CD4-positive, alpha-beta T cell treated with Interferon gamma for 1 hour (primary cell): ENCODE results near the gene PPP4R2.
"Not testable (repeated sequence)": the region's sequence is repeated elsewhere in the genome, so short reads cannot be mapped to it uniquely, and the experiment has no call there.

Experiments
- DNase-seq: peaks from one replicate; pipeline ENCODE4 v3.0.0-alpha.2; 2020

The PPP4R2 gene

DNA sequence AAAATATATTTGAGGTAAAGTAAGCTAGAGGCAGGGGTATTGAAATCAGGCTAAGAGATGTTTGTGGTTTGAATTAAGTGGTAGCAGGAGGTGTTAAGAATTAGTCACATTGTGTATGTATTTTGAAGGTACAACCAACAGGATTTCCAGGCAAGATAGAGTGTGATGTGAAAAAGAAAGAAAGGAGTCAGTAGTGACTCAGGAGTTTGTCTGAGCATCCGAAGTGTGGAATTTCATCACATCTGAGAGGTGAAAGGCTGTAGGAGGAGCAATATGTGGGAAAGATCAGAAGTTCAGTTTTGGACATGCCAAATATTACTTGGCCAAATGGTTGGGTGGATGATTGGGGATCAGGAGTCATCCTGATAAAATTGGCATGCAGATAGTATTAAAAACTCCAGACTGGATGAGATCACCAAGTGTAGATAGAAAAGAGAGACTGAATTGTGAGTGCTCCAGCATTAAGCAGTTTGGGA, 32.7 kb downstream of the PPP4R2 start:
- no peak for DNase-seq

DNA sequence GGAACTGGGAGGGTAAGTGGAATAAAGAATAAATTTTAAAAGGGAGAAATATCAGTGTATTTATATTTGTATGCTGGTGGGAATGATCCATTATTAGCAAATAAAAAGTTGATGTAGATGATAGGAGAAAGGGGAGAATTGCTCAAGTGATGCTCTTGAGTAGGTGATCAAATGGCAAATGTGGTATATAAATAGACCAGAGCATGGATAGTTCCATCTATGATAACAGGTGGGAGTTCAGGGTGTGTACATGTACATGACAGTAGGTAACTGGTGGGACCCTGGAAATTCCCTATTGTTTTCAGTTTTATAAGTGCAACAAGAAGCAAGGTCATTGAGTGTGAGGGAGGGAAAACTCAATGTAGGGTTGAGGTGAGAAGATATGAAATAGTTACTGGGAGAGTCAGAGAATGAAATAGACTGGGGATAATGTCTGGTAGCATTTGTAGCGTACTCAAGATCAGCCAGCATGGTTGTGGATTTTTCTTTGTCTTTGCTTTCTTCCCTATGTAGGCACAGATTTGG, 33.5 kb downstream of the PPP4R2 start:
- DNase-seq, result no peak

DNA sequence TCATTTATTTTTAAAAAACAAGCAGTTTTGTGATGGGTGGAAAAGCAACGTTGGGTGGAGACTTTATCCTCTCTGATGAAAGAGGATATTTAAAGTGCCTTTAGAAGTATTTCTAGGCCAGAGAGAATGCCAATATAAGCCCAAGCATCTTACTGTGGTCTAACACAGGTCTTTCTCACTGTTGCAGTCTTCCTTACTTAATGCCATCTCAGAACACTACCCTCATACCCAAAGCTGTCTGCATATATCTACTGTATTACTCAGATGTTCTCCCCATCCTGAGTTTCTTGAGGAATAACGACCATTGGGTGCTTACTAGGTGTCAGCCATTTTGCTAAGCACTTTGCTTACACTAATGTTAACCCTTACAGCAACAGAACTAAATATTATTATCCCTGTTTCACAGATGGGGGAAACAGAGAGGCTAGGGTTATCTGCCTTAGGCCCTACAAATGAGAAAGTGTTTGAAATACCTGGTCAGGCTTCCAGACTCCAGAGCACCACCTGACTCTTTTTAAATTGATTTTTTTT, 35.0 kb downstream of the PPP4R2 start:
- DNase-seq, result no peak

DNA sequence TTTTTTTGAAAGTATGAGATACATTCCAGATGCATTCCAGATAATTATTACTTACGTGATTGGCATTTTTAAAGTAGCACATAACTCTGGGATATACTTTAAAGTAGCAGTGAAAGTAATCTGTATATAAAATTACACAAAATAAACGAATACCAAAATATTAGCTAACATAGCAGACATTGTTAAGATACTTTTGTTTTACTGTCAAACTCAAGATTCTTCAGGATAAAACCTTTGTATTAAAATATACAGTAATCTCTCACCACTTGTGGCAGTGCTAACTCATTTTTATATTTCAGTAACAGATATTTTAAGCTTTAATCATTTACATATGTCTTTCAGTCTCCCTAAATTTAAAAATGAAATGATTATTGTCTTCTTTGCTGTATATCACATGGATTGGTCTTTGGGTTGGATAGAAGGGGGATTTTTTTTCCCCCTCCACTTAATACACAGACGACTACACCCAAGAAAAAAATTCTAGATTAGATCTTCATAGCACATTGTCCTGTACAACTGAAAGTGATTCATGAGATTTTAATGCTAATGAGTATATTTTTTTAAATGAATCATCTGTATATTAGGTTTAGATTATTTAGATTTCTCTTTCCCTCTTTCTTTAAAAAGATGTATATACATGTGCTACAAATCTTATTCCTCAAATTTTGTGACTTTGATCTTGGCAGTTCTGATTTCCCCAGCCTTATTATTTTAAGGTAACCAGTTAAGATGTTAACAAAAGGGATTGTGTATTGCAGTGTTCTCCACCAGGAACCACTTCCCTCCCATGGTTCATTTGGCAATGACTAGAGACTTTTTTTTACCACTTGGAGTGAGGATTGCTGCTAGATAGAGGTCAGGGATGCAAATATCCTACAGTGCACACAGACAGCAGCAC, 40.3 kb downstream of the PPP4R2 start:
- DNase-seq, result no peak

DNA sequence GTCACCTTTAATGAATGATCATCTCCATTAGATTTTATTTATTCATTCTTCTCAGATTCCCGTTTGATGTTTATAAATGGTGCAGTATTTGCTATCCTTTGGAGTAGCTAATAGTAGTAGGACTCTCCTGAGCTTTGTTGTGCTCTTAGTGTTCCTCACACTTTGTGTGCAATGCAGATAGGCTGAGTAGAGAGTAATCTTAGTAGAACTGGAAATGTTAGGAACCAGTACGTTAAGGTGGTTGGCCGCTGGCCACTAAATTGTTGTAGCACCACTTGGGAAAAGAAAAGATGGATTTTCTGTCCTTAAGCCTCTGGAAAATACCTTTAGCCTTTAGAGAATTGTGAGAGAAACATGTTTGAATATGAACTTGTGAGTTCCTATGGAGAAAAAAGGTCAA, 44.9 kb downstream of the PPP4R2 start:
- DNase-seq, result no peak

DNA sequence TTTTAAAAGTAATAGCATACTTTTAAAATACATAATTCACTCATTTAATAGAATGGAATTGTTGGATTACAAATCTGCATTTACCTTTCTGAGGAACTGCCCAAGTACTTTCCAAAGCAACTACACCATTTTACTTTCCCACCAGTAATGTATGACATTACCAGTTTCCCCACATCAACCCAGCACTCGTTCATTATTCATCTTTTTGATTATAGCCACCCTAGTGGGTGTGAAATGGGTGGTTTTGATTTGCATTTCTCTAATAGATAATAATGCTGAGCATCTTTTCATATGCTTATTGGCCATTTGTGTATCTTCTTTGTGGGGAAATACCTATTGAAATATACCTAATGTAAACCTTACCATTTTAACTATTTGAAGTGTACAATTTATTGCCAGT, 46.8 kb downstream of the PPP4R2 start:
- no peak for DNase-seq

DNA sequence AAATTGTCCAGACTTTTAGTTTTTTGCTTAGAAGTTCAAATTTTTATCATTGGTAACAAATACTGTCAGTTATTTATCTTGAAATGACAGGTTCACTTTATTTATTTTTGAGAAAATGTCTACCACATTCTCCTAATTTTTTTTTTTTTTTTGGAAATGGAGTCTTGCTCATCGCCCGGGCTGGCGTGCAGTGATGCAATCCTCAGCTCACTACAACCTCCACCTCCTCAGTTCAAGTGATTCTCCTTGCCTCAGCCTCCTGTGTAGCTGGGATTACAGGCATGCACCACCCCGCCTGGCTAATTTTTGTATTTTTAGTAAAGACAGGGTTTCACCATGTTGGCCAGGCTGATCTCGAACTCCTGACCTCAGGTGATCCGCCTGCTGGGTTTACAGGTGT, 48.8 kb downstream of the PPP4R2 start:
- no peak for DNase-seq

DNA sequence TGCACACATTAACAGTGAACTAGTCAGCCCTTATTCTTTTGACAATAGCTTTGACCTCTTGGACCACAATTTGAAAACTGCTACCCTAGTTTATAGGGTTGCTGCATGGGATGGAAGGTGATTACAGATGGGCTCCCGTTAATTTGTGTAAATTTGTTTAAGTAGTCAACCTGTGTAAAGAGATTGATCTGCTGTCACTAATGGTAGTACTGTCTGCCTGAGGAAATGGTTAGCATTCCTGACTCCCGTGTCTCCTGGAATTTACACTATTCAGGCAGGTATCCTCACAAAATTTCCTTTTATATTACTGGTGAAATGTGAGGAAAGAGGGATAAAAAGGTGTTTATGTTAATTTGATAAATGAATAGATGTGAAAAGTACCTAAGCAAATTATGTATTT, 49.6 kb downstream of the PPP4R2 start:
- DNase-seq, result no peak

DNA sequence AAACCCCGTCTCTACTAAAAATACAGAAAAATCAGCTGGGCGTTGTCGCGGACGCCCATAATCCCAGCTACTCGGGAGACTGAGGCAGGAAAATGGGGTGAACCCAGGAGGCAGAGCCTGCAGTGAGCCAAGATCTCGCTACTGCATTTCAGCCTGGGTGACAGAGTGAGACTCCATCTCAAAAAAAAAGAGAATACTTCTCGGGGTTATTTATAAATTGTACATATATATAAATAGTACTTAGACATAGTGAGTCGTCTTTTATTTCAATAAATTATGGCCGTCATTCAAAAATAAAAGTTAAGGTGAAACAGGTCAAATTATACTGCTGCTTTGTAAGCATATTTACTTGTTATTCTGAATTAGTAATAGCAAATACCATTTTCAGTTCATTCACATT, 52.7 kb downstream of the PPP4R2 start:
- DNase-seq, result no peak

DNA sequence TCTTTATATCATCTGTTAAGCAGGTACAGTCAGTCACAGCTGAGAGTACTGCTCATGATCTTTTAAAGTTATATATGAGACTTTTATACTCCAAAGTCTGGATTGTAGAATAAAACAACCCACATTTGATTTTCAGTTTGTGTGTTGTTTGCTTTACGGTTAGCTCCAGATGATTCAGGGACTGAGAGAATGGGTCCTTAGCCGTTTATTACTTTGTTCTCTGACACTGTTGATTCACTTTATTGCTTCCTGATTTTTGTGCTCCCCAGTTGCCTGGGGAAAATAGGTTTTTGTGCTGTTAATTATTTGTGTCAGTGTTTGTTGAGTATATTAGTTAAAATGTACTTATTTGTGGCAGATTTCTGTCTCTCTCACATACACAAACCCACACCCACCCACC, 56.2 kb downstream of the PPP4R2 start:
- DNase-seq, result no peak

DNA sequence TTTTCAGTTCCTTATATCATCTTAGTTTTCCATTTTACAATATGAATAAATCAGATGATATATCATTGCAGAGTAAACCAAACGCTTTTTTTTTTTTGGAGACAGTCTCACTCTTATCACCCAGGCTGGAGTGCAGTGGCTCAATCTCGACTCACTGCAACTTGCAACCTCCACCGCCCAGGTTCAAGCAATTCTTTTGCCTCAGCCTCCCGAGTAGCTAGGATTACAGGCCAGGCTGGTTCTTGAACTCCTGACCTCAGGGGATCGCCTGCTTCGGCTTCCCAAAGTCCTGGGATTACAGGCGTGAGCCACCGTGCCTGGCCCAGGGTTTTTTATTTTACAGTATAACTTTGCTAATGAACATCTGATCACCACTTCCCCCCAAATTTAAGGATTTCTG, 59.0 kb downstream of the PPP4R2 start:
- DNase-seq, result no peak

DNA sequence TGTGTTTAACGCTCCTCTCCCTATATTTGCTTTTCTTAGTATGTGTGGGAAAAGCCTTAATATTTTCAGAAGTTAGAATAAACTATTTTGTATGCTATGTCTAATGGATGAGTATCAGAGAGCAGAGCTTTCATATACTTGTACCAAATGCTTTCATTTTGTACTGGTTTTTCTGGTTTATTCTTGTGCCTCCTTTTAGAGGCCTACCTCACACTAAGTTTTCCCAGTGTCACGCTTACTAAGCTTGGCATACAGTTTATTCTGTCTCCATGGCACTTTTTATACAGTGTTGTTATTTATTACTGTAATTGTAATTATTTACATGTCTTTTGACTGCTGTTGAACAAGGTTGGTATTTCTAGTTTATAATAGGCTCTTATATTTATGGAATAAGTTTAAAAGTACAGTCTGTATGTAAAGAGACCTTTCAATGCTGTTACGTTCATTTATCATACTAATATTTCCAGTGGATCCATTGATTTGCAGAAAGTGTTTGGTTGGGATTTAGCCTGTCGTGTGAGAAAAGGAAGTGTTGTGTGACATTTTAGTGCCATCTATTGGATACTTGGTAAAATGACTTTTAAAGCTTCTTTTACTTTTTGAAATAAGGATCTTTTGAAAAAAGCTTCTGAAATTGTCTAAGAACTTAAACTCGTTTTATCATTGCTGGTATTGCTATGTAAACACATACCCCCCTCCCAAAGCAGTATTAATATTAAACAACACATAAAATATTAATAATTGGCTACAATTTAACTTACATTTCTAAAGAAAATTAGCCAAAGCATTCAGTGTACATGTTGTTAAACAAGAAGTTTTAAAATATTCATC, 59.6 kb downstream of the PPP4R2 start:
- DNase-seq, result no peak

DNA sequence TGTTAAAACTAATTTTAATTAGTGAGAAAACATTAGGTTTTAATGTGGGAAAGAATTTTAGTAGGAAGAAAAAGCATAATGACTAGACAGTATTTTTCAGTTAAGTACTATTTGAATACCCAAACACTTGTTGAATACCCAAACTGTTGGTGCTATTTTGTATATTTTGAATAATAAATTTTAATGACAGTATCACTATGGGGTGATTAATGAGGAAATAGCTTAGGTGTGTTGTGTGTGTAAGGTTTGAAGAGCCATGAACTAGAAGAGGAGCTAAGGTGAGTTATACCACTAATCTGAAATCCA, 60.2 kb downstream of the PPP4R2 start:
- DNase-seq, result no peak

DNA sequence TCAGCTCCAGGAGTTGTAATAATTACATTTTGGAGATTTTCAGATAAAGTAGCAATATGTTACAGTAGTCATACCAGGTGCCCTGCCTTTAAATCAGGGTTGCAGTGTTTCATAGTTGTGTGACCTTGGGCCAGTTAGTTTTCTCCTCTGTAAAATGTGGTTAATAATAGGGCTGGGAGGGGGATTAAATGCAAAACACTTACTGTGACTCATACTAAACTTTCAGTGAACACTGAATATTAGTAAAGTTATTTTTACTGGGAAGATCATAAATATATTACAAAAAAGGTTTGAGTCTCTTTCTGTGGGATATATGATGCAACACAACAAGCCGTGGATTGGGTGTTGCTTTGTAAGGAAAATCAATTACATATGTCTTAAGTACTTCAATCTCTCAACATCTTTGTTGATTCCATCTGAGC, 63.7 kb downstream of the PPP4R2 start:
- no peak for DNase-seq

DNA sequence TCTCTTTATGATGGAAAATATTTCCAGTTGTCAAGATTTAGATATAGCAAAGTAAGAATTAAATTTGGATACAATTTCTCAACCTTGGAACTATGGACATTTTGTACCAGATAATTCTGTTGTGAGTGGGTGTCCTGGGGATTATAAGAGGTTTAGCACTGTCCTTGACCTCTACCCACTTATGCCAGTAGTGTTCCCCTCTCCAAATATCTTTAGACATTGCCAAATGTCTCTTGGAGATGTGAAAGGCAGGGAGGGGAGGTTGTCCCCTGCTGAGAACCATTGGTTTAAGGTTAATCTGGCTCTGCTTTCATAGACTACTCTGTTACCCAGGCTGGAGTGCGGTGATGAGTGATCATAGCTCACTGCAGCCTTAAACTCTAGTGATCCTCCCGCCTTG, 64.8 kb downstream of the PPP4R2 start, which contains the start of gene EBLN2:
EBLN2 (plus strand) TSS at position 244 of the 400 bp plus-strand sequence. CDS start 423 bp downstream, outside the sequence.
- DNase-seq, result no peak

DNA sequence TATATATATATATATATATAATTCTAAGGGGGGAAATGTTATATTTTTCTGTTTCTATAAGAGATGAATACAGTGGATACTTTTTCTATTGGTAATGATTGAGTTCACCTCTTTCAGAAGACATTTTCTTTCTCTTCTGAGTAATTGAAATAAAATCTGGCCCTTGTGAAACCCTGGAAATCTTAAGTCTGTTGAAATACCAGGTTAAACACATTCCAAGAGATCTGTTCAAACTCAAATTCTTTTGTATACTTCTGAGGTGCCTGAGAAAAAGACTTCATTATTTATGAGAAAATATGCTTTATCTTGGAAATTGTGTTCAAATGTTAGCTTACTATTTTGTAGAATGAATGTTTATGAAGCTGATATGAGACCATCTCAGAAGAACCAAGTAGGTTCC, 69.6 kb downstream of the PPP4R2 start:
- not testable (repeated sequence) for DNase-seq

DNA sequence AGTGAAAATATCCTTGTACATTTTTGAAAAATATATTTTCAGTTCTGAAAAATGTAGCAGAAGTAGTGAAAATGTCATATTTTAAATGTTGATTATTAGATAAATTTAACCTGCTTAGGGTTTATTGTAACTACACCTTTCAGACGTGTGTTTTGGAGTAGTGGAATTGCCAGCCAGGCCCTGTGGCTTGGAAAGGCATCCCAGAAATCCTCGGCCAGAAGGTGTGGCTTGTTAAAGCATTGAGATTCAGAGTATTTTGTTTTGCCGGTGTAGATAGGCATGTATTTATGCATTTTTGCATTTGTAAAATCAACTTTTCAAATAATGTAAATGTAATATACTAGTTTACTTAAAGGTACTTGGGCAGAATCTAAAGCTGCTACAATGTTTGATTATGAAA, 71.8 kb downstream of the PPP4R2 start:
- no peak for DNase-seq

DNA sequence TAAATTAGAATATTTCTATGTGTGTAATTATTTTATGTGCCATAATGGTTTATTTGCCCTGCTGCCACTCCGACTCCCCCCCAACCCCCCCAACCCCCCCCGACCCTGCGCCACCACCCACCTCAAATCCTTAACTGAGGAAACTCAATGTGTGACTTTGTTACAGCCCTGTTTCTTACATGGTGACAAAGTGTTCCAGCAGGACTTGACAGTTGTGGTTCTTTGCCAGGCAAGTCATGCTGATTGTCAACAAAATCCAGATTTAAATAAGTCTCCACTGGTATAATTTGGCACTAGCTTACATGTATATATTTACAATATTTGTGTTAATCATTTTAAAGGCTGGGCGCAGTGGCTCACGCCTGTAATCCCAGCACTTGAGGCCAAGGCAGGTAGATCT, 72.6 kb downstream of the PPP4R2 start:
- DNase-seq, result no peak

DNA sequence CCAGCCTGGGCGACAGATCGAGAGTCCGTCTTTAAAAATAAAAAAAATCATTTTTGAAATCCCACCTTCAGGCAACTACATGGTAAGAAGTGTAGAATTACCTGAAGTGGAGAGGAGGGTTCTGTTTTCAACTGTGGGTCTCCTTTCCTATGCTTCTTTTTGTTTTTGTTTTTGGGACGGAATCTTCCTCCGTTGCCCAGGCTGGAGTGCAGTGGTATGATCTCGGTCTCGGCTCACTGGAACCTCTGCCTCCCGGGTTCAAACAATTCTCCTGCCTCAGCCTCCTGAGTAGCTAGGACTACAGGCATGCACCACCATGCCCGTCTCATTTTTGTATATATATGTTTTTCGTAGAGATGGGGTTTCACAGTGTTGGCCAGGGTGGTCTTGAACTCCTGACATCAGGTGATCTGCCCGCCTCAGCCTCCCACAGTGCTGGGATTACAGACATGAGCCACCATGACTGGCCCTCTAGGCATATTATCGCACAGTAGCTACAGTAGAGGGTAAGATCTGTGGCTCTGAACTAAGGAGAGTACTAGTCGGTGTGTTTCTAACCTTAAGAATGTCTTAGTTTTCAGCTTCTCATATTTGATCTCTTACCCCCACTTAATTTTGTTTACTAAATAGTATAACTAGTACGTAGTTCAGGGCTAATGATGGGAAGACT, 73.3 kb downstream of the PPP4R2 start:
- DNase-seq, result no peak

DNA sequence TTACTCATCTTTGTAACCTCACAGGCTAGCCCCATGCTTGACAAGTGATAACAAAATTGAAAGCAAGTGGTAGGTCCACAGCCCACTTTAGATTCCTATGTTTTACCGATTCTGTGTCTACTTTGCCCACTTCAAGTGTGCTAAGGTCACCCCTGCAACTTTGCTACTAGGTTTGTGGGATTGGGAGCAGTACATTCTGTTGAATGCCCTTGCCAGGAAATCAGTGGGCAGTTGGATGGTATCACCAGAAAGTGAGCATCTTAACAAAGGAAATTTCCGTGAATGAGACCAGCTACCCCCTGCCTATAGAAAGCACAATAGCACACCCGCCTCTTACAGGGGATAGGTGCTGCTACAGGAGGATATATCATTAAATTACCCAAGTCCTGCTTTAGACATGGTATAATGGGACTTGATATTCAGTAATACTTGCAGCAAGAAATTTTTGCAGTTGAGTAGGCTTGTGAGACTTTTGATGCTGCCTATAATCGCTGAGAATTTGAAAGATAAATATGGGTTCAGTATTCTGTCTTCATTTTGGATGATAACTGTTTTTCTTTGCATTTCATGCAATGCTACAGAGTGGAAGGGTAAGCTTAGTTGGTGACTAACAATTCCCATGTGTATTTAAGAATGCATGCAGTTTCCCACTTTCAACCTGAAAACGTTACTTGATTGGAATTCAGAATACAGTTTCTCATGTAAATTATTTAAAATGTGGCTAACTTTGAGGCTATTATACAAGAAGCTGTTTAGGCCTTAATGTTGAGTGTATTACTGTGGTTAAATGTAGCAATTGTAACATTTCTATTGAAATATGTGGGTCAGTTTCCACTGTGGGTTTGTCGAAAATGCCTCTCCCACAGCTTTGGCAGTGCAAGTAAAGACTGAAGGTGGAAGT, 74.3 kb downstream of the PPP4R2 start:
- no peak for DNase-seq

DNA sequence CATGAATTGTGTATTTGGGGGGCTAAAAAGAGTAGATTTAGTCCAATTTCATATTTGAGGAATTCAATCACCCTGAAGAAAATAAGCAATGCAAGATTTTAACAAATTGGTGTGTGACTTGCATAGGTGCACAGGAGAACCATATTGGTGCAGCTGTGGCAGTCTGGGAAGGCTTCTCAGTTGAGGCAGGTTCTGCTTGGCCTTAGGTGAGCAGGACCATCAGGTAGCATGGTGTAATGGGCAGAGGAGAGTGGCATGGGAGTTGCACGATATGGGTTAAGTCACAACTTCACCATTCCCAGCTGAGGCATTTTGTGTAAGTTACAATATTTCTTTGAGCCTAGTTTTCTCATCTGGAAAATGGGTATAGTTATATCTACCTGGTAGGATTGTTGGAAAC, 75.3 kb downstream of the PPP4R2 start:
- DNase-seq, result no peak

DNA sequence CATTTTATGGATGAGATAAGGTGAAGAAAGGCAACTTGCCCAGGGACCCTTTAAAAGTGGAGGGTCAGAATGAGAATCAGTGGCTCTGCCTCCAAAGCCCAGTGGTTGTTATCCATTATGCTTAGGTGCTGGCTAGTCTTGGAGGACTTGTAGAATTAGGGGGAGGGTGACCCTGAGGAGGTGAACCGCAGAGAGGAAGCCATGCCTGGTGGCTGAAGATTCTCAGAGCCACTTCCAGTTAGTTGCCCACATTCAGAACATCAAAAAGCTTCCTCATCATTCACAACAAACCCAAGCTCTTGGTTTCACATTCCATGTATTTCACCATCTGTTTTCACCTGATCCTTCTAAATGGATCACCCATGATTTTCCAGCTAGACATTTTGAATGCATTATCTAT, 76.0 kb downstream of the PPP4R2 start:
- DNase-seq, result no peak
